IMR-90 (cell line): ENCODE data around the gene THADA. TPM values are rescaled to one million over a fixed set of nuclear protein-coding genes. Genes with fewer than 3 reads are reported as not detected.
A peak's percentile ranks its signal among the peaks of the same experiment; 100 is the strongest.

Source experiments
- ATAC-seq: fragments of 200-7000 bp; cut with Tn5 transposase; 2 replicates; pipeline ENCODE4 v1.9.1; 2020; ENCODE audit warnings: low read depth, mild to moderate bottlenecking, moderate library complexity
- BruUV-seq: library from RNA; stranded (reverse); fragments of 400-500 nt; replicated peaks from 2 replicates; lab custom pipeline; 2021; lab: Mats Ljungman, UMichigan
- CTCF ChIA-PET: fragments of 300-600 bp; formaldehyde crosslinking; extraction: SDS; loops from one replicate; lab custom pipeline; 2021; ENCODE audit warnings: antibody characterized with exemption; lab: Yijun Ruan, JAX
- POLR2A ChIA-PET: fragments of 300-600 bp; sonication (Branson Sonifier 250); formaldehyde crosslinking; loops from one replicate; lab custom pipeline; 2022; ENCODE audit warnings: antibody characterized with exemption; ENCODE audit not compliant: unreplicated experiment; lab: Charles Lee
- DNase-seq: peaks from one replicate; pipeline ENCODE4 v3.0.0; 2013
- H2AFZ ChIP-seq: replicated peaks from 2 replicates; pipeline ENCODE3; 2013; ENCODE audit warnings: low read length, mild to moderate bottlenecking; ENCODE audit not compliant: poor library complexity
- H2AK5ac ChIP-seq: 2 replicates; pipeline ENCODE4 v1.6.1; 2013; ENCODE audit warnings: low read depth, low read length, inconsistent platforms
- H2AK9ac ChIP-seq: replicated peaks from 2 replicates; pipeline ENCODE3; 2013; ENCODE audit warnings: mild to moderate bottlenecking, low read depth, low read length, moderate library complexity; ENCODE audit not compliant: poor library complexity
- H2BK120ac ChIP-seq: 2 replicates; pipeline ENCODE4 v1.6.1; 2013; ENCODE audit warnings: low read depth, low read length, inconsistent platforms
- H2BK15ac ChIP-seq: 3 replicates; pipeline ENCODE4 v1.6.1; 2013; ENCODE audit warnings: low read depth, low read length, inconsistent platforms
- H2BK20ac ChIP-seq: 2 replicates; pipeline ENCODE4 v1.6.1; 2013; ENCODE audit warnings: low read depth, mild to moderate bottlenecking, inconsistent platforms, low read length, moderate library complexity
- H2BK5ac ChIP-seq: 2 replicates; pipeline ENCODE4 v1.6.1; 2013; ENCODE audit warnings: mild to moderate bottlenecking, low read depth, low read length, inconsistent platforms; ENCODE audit not compliant: poor library complexity, severe bottlenecking
- H3K14ac ChIP-seq: replicated peaks from 2 replicates; pipeline ENCODE4 v1.6.1; 2013; ENCODE audit warnings: low read depth, low read length, inconsistent platforms
- H3K18ac ChIP-seq: 2 replicates; pipeline ENCODE4 v1.6.1; 2013; ENCODE audit warnings: low read depth, low read length, control low read depth
- H3K23ac ChIP-seq: 2 replicates; pipeline ENCODE4 v1.6.1; 2013; ENCODE audit warnings: low read depth, low read length, inconsistent platforms
- H3K27ac ChIP-seq: 2 replicates; pipeline ENCODE4 v1.5.1; 2013; ENCODE audit warnings: mild to moderate bottlenecking, control low read depth, low read length; ENCODE audit not compliant: insufficient read depth
- H3K27me3 ChIP-seq: 2 replicates; pipeline ENCODE4 v1.6.1; 2013; ENCODE audit warnings: low read length; ENCODE audit not compliant: control insufficient read depth, insufficient read depth
- H3K36me3 ChIP-seq: 2 replicates; pipeline ENCODE4 v1.6.1; 2013; ENCODE audit warnings: low read length, mixed read lengths; ENCODE audit not compliant: control insufficient read depth, insufficient read depth
- H3K4ac ChIP-seq: 2 replicates; pipeline ENCODE4 v1.6.1; 2013; ENCODE audit warnings: low read depth, low read length, inconsistent platforms
- H3K4me1 ChIP-seq: 2 replicates; pipeline ENCODE4 v1.6.1; 2013; ENCODE audit warnings: low read length, mixed read lengths; ENCODE audit not compliant: control insufficient read depth, insufficient read depth
- H3K4me2 ChIP-seq: 2 replicates; pipeline ENCODE4 v1.6.1; 2013; ENCODE audit warnings: low read depth, mild to moderate bottlenecking, control low read depth, low read length, moderate library complexity
- H3K4me3 ChIP-seq: 2 replicates; pipeline ENCODE4 v1.5.1; 2013; ENCODE audit warnings: low read depth, mild to moderate bottlenecking, control low read depth, low read length, moderate library complexity; ENCODE audit not compliant: insufficient read depth
- H3K56ac ChIP-seq: 2 replicates; pipeline ENCODE4 v1.6.1; 2013; ENCODE audit warnings: low read length, inconsistent platforms; ENCODE audit not compliant: insufficient read depth; ENCODE audit errors: extremely low read depth
- H3K79me1 ChIP-seq, 2 experiments: 2 replicates each; pipeline ENCODE4 v1.6.1; 2013; ENCODE audit warnings: low read length in 2 of 2, inconsistent platforms in 1 of 2, low read depth in 1 of 2
- H3K9ac ChIP-seq: 2 replicates; pipeline ENCODE4 v1.6.1; 2013; ENCODE audit warnings: low read depth, low read length, control low read depth
- H3K9me1 ChIP-seq: 2 replicates; pipeline ENCODE4 v1.6.1; 2013; ENCODE audit warnings: low read length, inconsistent platforms; ENCODE audit not compliant: insufficient read depth
- H3K9me3 ChIP-seq: 2 replicates; pipeline ENCODE4 v1.6.1; 2013; ENCODE audit warnings: low read length; ENCODE audit not compliant: control insufficient read depth, insufficient read depth
- H4K20me1 ChIP-seq: 2 replicates; pipeline ENCODE4 v1.6.1; 2013; ENCODE audit warnings: low read length, inconsistent platforms; ENCODE audit not compliant: insufficient read depth
- H4K5ac ChIP-seq: 2 replicates; pipeline ENCODE4 v1.6.1; 2013; ENCODE audit warnings: mild to moderate bottlenecking, low read depth, low read length, control low read depth
- H4K8ac ChIP-seq, 2 experiments: 2 replicates each; pipeline ENCODE4 v1.6.1; 2013; ENCODE audit warnings: low read depth in 2 of 2, low read length in 2 of 2, control low read depth in 1 of 2, inconsistent platforms in 1 of 2
- H4K91ac ChIP-seq: 2 replicates; pipeline ENCODE4 v1.6.1; 2013; ENCODE audit warnings: low read depth, low read length, inconsistent platforms; ENCODE audit not compliant: insufficient read depth
- MAZ ChIP-seq: IDR thresholded peaks from 2 replicates; pipeline ENCODE4 v1.6.1; 2012; ENCODE audit warnings: low read depth, mild to moderate bottlenecking, low read length, improper control_type of control experiment, moderate library complexity, borderline replicate concordance
- WGBS, 2 experiments: methylation state at CpG; one replicate each; pipeline versions ENCODE4 v1.1.5 to v1.1.7; 2013; ENCODE audit warnings: missing lambda C conversion rate in 2 of 2; ENCODE audit not compliant: insufficient read length in 1 of 2; ENCODE audit errors: extremely low coverage in 2 of 2; 5-methylcytosine and 5-hydroxymethylcytosine counted together
- dilution Hi-C: fragments of 300-500 bp; cut with HindIII; formaldehyde crosslinking; loops from one replicate; pipeline ENCODE4 v1.14.3; 2018; ENCODE audit warnings: low sequenced_read_pairs; ENCODE audit not compliant: unreplicated experiment
- in situ Hi-C: fragments of 300-500 bp; cut with MboI; formaldehyde crosslinking; loops from 3 replicates; pipeline ENCODE4 v1.14.3; 2019; ENCODE audit warnings: low sequenced_read_pairs, inconsistent platforms, mixed read lengths
- intact Hi-C: fragments of 100-400 bp; cut with micrococcal nuclease; formaldehyde crosslinking; loops from 2 replicates; pipeline ENCODE4 v1.10.0; 2022
- polyA plus RNA-seq, 3 experiments: library from polyadenylated mRNA; depleted of rRNA; stranded (reverse); fragments of >200 nt; gene quantifications; 2 replicates each; pipeline ENCODE4 v1.2.3, GENCODE V29; 2012; ENCODE audit warnings: low replicate concordance in 1 of 3
- total RNA-seq: library from RNA; depleted of rRNA; stranded (reverse); fragments of >200 nt; gene quantifications from 2 replicates; pipeline ENCODE4 v1.2.3, GENCODE V29; 2012

The THADA gene
- total and polyA plus RNA-seq, 2 of the 4 experiments (the other 2 are of a cell fraction), result 10.5 to 21.3 TPM

DNA sequence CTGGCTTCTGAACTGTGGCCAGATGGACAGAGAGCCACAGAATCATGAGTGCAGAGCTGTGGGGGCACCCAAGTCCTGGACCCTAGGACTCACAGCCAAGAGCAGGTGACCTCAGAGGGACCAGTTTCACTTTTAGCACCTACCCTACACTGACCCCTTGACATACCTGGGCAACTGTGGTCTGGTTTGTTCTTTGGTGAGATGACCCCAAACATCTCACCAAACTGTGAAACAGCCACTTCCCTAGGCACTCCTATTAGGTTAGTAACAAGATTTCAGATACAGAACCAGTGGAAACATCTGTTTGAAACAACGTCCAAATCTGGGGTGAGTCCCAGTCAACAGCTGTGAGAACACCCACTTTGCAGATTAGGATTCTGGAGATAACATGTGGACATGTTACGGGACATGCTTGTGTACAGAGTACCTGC lies 367.5 kb downstream of the THADA start:
- Histone ChIP-seq H4K5ac (peak overlapping the region; percentile 58; the same call in 1 of the 2 replicates), H2AK9ac (peak overlapping the region; percentile 11), H3K56ac (no peak overlapping the region), H3K4ac (peak overlapping the region; percentile 79), H3K14ac (peak overlapping the region; percentile 87; the same call in 1 of the 2 replicates), H3K4me2 (peak overlapping the region; percentile 21; the same call in 1 of the 2 replicates), H2BK15ac (peak overlapping the region; percentile 86; the same call in 1 of the 3 replicates), H3K27me3 (no peaks in the 10 kb centered on the region), H3K23ac (peak overlapping the region; percentile 50; the same call in 1 of the 2 replicates), H2BK5ac (no peak overlapping the region), H3K4me3 (no peak overlapping the region), H4K91ac (peak overlapping the region; percentile 64; the same call in 1 of the 2 replicates), H3K79me1 (peaks cover 8 to 18% of the 10 kb centered on the region in 2 experiments; a peak in 3 of 4 replicates), H2BK20ac (peak overlapping the region; percentile 38; the same call in 1 of the 2 replicates), H3K9me3 (no peaks in the 10 kb centered on the region), H4K8ac (peak overlapping the region in 1 of 2 experiments; percentile 36; a peak in 2 of 4 replicates), H2BK120ac (peak overlapping the region; percentile 70), H3K18ac (peak overlapping the region; percentile 56; the same call in 1 of the 2 replicates), H3K36me3 (peaks cover 19% of the 10 kb centered on the region), H3K4me1 (peaks cover 8% of the 10 kb centered on the region), H4K20me1 (peaks cover 23% of the 10 kb centered on the region), H3K27ac (peak overlapping the region; percentile 87; the same call in 1 of the 2 replicates), H2AFZ (no peak overlapping the region), H3K9me1 (no peaks in the 10 kb centered on the region; the same call in 1 of the 2 replicates), H3K9ac (peak overlapping the region; percentile 41; the same call in 1 of the 2 replicates), H2AK5ac (peak overlapping the region; percentile 83)
- 67% methylated on average over 1 of the region's 2 CpGs; no CpG with 5 or more reads in 1 of the 2 experiments for WGBS, 2 experiments
- no TSS peak for BruUV-seq
- ChIA-PET POLR2A (interaction anchor here (0.5 kb wide), 1 partner anchor 8 kb away, joined by 5 read pairs; no protein-coding TSS in a partner anchor), CTCF (interaction anchor here (1.0 to 2.2 kb wide), 6 partner anchors 12 to 281 kb away, joined by 3 to 12 read pairs (median 4); no protein-coding TSS in a partner anchor)
- dilution Hi-C loops, result no loop called here
- in situ Hi-C loops, result loop anchor here (10.0 kb wide), 2 partner anchors 154 to 254 kb away; no protein-coding TSS in a partner anchor
- intact Hi-C loops, result loop anchor here (5.0 kb wide), 1 partner anchor 114 kb away; no protein-coding TSS in a partner anchor
- ATAC-seq, result no peak
- no peak for DNase-seq
- TF ChIP-seq MAZ, result no peak
